ENCODE results near the gene PLEKHG1.
A peak's percentile ranks its signal among the peaks of the same experiment; 100 is the strongest.

The PLEKHG1 gene

DNA sequence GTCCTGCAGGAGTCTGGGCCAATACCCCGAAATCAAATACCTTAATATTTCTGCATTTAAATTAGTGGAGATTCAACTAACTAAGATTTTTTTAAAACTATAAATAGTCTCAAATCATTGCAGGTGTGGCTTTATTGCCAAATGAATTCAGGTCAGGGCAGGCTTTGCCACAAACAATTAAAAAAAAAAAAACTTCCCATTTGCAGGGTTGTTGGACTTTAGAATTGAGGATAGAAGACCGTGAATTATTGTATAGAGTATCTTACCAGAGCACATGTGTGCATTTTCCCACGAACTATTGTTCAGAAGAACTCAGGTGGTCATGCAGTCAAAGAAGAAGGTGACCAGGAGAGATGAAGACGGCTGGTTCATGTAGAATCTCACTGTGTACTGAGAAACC lies 6.6 kb upstream of the PLEKHG1 start:
- H3K4me2 ChIP-seq (ENCODE audit: low read depth, low read length, poor library complexity, severe bottlenecking) = no peak overlapping the region
- no peak overlapping the region for H2AFZ ChIP-seq (ENCODE audit: low read length)
- H3K9ac ChIP-seq (ENCODE audit: low read depth, low read length, poor library complexity, severe bottlenecking) = no peak overlapping the region
- no peaks in the 10 kb centered on the region for H4K20me1 ChIP-seq (ENCODE audit: insufficient read depth, low read length, poor library complexity, severe bottlenecking)
- H3K79me2 ChIP-seq (ENCODE audit: insufficient read depth, low read length) = no peaks in the 10 kb centered on the region
- H3K4me3 ChIP-seq (ENCODE audit: low read length, poor library complexity, severe bottlenecking) = no peak overlapping the region
- TF ChIP-seq EZH2phosphoT487 (IDR thresholded peaks at IDR 0.05; ENCODE audit: borderline replicate concordance) = no peak
- TF ChIP-seq, protein P1, sequence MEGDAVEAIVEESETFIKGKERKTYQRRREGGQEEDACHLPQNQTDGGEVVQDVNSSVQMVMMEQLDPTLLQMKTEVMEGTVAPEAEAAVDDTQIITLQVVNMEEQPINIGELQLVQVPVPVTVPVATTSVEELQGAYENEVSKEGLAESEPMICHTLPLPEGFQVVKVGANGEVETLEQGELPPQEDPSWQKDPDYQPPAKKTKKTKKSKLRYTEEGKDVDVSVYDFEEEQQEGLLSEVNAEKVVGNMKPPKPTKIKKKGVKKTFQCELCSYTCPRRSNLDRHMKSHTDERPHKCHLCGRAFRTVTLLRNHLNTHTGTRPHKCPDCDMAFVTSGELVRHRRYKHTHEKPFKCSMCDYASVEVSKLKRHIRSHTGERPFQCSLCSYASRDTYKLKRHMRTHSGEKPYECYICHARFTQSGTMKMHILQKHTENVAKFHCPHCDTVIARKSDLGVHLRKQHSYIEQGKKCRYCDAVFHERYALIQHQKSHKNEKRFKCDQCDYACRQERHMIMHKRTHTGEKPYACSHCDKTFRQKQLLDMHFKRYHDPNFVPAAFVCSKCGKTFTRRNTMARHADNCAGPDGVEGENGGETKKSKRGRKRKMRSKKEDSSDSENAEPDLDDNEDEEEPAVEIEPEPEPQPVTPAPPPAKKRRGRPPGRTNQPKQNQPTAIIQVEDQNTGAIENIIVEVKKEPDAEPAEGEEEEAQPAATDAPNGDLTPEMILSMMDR (conservative IDR thresholded peaks at IDR 0.05; ENCODE audit: low read length) = no peak
- H3K36me3 ChIP-seq (ENCODE audit: insufficient read depth, low read length) = no peaks in the 10 kb centered on the region
- H3K27me3 ChIP-seq (ENCODE audit: insufficient read depth, low read length, poor library complexity, severe bottlenecking) = no peaks in the 10 kb centered on the region
- peaks cover 24% of the 10 kb centered on the region for H3K4me1 ChIP-seq (ENCODE audit: insufficient read depth, low read length, poor library complexity, severe bottlenecking)
- no peaks in the 10 kb centered on the region for H3K9me2 ChIP-seq (replicated peaks; ENCODE audit: low read depth, low read length)
- H3K9me3 ChIP-seq (ENCODE audit: insufficient read depth, low read depth, low read length) = no peaks in the 10 kb centered on the region
- no peaks in the 10 kb centered on the region for H3F3A ChIP-seq (ENCODE audit: low read depth)

DNA sequence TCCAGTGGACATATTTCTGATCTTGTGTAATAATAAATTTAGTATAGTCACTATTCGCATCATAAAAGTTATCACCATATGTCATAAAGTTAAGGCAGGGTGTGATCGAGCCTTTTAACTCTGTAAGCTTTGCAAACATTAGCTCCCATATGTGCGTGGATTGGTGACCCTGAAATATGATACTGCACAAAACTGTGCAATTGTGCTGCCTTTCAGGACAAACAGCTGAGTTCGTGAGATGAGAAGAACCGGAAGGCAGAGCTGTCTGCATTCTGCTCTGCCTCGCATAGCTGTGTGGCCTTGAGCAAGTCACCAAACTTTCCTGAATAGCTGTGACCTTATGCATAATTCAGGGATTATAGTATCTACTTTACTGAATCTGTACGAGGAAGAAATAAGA lies 3.2 kb upstream of the PLEKHG1 start:
- Histone ChIP-seq H3K79me2 (ENCODE audit: insufficient read depth, low read length) (peaks cover 17% of the 10 kb centered on the region), H3K27me3 (ENCODE audit: insufficient read depth, low read length, poor library complexity, severe bottlenecking) (no peaks in the 10 kb centered on the region), H3K36me3 (ENCODE audit: insufficient read depth, low read length) (no peaks in the 10 kb centered on the region), H3K9me3 (ENCODE audit: insufficient read depth, low read depth, low read length) (no peaks in the 10 kb centered on the region), H3K9ac (ENCODE audit: low read depth, low read length, poor library complexity, severe bottlenecking) (no peak overlapping the region), H3K4me3 (ENCODE audit: low read length, poor library complexity, severe bottlenecking) (no peak overlapping the region), H3K4me1 (ENCODE audit: insufficient read depth, low read length, poor library complexity, severe bottlenecking) (peaks cover 45% of the 10 kb centered on the region), H3K4me2 (ENCODE audit: low read depth, low read length, poor library complexity, severe bottlenecking) (no peak overlapping the region), H4K20me1 (ENCODE audit: insufficient read depth, low read length, poor library complexity, severe bottlenecking) (peaks cover 4% of the 10 kb centered on the region), H3F3A (ENCODE audit: low read depth) (no peaks in the 10 kb centered on the region), H3K9me2 (replicated peaks; ENCODE audit: low read depth, low read length) (no peaks in the 10 kb centered on the region), H2AFZ (ENCODE audit: low read length) (no peak overlapping the region)
- TF ChIP-seq EZH2phosphoT487 (IDR thresholded peaks at IDR 0.05; ENCODE audit: borderline replicate concordance) = no peak
- TF ChIP-seq, protein P1 (conservative IDR thresholded peaks at IDR 0.05; ENCODE audit: low read length) = no peak

DNA sequence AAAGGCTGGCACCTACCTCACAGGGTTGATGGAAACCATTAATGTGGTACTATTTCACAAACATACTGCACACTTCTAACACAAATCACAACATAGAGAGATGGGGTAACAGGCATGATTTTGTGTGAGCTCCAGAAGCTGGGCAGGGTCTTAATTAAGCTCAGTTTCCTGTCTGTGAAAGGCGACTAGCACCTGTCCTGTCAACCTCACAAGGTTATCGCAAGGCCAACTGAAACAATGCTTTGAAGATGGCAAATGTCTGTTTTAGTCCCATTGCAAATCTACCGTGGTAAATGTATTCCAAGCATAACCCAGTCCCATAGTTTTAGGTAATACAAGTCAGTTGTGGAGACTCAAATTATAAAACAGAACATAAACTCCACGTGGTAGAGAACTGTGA lies 1.3 kb upstream of the PLEKHG1 start:
- Histone ChIP-seq H3K79me2 (ENCODE audit: insufficient read depth, low read length) (peaks cover 36% of the 10 kb centered on the region), H3F3A (ENCODE audit: low read depth) (no peaks in the 10 kb centered on the region), H4K20me1 (ENCODE audit: insufficient read depth, low read length, poor library complexity, severe bottlenecking) (peaks cover 16% of the 10 kb centered on the region), H3K36me3 (ENCODE audit: insufficient read depth, low read length) (no peaks in the 10 kb centered on the region), H3K4me1 (ENCODE audit: insufficient read depth, low read length, poor library complexity, severe bottlenecking) (peaks cover 56% of the 10 kb centered on the region), H3K4me2 (ENCODE audit: low read depth, low read length, poor library complexity, severe bottlenecking) (peak overlapping the region; percentile 88), H3K27me3 (ENCODE audit: insufficient read depth, low read length, poor library complexity, severe bottlenecking) (no peaks in the 10 kb centered on the region), H3K4me3 (ENCODE audit: low read length, poor library complexity, severe bottlenecking) (peak overlapping the region; percentile 94), H2AFZ (ENCODE audit: low read length) (no peak overlapping the region), H3K9me3 (ENCODE audit: insufficient read depth, low read depth, low read length) (no peaks in the 10 kb centered on the region), H3K9ac (ENCODE audit: low read depth, low read length, poor library complexity, severe bottlenecking) (no peak overlapping the region), H3K9me2 (replicated peaks; ENCODE audit: low read depth, low read length) (no peaks in the 10 kb centered on the region)
- TF ChIP-seq, protein P1 (conservative IDR thresholded peaks at IDR 0.05; ENCODE audit: low read length) = no peak
- TF ChIP-seq EZH2phosphoT487 (IDR thresholded peaks at IDR 0.05; ENCODE audit: borderline replicate concordance) = no peak

Data from Loucy (cell line).